GM18526 (cell line): ENCODE measurements around the gene MYBPH.

Source experiments
- POLR2A ChIP-seq: IDR thresholded peaks from 3 replicates; pipeline ENCODE4 v1.6.1; 2011; ENCODE audit not compliant: insufficient read length; ENCODE audit errors: extremely low read depth

The MYBPH gene

GRCh38 chr1:203140743-203141520, 34.7 kb downstream of the MYBPH start:
- TF ChIP-seq POLR2A: no peak

GRCh38 chr1:203139976-203140475, 35.6 kb downstream of the MYBPH start:
- TF ChIP-seq POLR2A: no peak

- TF ChIP-seq POLR2A: no peak
Observed at GRCh38 chr1:203138066-203138465, 37.6 kb downstream of the MYBPH start.

DNA sequence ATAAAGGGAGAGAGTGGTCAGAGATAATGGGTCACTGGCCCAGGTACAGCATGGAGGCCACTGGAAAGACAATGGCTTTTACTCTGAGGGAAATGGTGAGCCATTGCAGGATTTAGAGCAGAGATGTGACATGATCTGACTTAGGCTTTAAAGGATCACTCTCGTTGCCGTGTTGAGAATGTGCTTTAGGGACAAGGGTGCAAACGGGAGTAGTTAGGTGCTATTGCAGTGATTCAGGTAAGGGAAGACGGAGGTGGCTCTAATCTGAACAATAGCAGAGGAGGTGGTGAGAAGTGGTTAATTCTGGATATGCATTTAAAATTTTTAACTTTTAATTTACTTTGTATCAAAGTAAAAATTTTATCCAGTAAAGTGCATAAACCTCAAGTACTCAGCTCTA, 38.3 kb downstream of the MYBPH start:
- no peak for TF ChIP-seq POLR2A

- no peak for TF ChIP-seq POLR2A
Observed at GRCh38 chr1:203136409-203137042, 39.1 kb downstream of the MYBPH start.

DNA sequence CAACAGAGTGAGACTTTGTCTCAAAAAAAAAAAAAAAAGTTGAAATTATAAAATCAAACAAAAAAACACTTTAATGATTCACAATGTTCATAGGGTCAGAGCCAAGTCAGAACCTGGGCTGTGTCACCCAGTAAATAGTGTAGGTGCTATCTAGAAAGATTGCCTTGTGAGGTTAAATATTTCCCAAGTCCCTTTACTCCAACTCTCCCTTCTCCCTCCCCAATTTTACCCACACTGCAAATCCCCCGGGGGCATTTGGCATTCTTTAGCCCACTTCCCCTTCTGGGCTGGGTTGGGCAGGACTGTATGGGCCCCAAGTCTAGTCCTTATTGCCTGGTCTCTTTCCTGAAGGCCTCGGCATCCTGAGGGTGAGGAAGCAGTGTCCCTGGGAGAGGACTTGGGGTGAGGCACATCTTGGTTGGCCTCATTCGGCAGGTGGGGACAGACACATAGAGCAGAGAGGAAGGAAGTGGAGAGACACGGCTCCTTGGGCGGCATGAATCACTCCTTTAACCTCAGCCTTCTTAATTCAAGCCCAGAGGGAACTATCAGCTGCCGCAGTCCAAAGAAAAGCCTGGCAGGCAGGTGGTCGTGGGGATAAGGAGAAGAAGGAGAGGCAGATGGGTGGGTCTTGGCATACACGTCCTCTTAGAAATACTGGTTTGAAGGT, 39.9 kb downstream of the MYBPH start:
- no peak for TF ChIP-seq POLR2A

DNA sequence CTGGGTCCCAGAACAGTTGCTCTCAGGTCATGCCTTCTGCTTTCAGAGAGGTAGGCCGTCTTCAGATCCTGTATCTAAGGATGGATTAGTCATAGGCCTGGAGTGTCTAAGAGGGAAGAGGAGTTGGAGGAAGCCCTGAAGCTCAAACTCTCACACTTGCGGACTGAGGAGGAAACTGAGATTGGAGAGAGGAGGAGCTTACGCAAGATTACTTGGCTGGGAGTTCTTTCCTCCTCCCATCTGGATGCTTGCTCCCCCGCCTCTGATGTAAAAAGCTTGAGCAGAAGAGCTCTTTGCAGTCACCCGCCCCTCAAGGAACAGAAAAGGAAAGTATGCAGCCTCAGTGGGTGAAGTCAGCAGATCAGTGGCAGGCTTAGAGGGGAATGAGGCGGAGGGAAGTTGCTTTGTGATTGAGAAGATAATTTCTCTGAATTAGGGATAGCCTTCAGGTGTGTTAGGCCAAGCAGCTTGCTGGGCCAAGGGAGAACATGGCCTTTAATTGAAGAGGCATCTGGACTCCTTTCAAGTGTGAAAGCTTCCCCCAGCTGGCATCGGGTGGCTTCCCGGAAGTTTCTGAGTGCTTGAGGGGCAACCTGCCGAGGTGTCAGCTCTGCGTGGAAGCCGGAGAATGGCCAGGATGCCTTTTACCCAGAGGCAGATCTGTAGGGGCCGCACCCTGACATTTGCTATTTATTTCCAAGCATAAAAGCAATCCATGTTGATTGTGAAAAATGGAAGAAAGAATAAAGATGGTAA, 41.5 kb downstream of the MYBPH start:
- TF ChIP-seq POLR2A: no peak

GRCh38 chr1:203131548-203132200, 44.0 kb downstream of the MYBPH start:
- TF ChIP-seq POLR2A: no peak

GRCh38 chr1:203130358-203130985, 45.2 kb downstream of the MYBPH start:
- TF ChIP-seq POLR2A: no peak

GRCh38 chr1:203129501-203130231, 46.0 kb downstream of the MYBPH start:
- TF ChIP-seq POLR2A: no peak

DNA sequence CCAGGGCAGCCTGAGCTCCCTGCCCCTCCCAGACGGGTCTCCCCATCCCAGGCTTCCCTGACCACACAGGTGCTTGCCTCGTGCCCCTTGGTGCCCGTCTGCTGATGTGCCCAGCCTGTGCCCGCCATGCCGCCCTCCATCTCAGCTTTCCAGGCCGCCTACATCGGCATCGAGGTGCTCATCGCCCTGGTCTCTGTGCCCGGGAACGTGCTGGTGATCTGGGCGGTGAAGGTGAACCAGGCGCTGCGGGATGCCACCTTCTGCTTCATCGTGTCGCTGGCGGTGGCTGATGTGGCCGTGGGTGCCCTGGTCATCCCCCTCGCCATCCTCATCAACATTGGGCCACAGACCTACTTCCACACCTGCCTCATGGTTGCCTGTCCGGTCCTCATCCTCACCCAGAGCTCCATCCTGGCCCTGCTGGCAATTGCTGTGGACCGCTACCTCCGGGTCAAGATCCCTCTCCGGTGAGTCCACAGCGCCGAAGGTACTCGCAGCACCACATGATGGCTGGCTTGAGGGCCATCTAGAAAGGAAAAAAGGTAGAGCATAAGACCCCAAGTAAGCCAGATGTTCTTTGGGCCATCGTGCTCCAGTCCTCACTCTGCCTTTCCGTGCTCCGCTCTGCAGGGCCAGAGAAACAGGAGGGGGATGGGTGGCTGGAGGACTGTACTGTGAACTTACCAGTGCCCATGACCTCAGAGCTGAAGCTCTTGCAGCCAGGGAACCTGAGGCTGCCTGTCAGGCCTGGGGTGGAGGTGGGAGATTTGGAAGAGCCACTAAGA, 46.7 kb downstream of the MYBPH start:
- no peak for TF ChIP-seq POLR2A

DNA sequence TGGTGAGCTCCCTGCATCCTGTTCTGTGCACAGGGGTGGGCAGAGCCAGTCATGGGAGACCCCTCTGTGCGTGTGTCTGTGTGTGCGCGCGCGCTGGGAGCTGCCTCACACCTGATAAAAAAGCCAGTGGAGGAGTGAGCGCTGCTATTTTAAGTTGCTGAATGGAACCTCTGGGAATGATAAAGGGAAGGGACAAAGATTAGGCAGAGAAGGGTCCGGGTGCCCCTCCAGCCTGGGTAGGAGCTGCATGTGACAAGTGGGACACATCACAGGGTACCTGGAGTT, 47.3 kb downstream of the MYBPH start:
- no peak for TF ChIP-seq POLR2A
